ENCODE data around the gene HMCES. TPM values are rescaled to one million over a fixed set of nuclear protein-coding genes. Genes with fewer than 3 reads are reported as not detected.

Gene HMCES
- total RNA-seq, 2 experiments from 2014 or later = 54.5 to 57.8 TPM

DNA sequence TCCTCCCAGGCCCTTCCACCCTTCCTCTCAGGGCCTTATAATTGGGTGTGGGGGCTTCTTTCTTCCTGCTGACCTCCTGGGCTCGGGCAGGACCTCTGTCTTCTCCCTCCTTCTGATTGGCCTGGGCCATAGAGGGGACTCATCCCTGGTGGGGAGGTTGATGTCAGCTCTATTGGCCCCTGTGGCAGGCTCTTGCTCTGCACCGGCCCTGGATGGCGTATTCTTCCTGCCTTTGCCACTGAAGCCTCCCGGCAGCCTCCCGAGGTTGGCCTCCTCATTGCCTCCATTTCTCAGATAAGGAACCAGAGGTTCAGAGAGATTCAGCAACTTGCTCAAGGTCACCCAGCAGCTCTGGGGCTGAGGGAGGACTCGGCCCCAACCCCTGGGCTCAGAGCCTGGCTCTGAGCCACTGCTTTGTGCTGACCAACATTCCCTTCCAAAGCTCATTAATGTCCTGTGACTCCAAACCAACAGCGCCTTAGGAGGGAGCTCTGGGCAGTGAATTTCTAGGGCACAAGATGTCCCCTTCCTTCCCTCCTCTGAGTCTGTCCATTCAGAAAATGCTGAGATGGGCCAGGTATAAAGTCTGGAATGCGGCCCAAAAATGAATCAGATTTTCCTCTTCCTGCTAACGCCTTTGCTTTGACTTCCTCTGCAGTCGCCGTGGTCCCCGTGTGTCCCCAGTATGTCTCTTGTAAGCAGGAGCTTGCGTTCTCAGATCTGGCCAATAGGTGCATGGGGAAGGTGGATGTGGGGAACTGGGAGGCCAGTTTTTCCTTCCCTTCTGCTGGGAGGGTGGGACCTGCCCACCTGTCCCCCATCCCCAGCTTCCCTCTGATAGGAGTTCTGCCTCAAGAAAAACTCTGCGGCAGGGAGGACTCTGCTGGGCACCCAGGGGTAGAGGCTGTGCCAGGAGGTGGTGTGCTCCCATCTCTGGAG lies 74.2 kb downstream of the HMCES start:
- POLR2A ChIA-PET = interaction anchor here (1.5 kb wide), 1 partner anchor 36 kb away, joined by 5 read pairs; a partner anchor contains a TSS
- Mint-ChIP-seq H3K27ac (no peak overlapping the region), H3K9me3 (no peaks in the 10 kb centered on the region), H3K27me3 (no peaks in the 10 kb centered on the region), H3K4me3 (no peak overlapping the region), H3K4me1 (ENCODE audit: low read depth) (no peaks in the 10 kb centered on the region), H3K36me3 (ENCODE audit: low read depth) (no peaks in the 10 kb centered on the region)
- TF ChIP-seq, protein P1, sequence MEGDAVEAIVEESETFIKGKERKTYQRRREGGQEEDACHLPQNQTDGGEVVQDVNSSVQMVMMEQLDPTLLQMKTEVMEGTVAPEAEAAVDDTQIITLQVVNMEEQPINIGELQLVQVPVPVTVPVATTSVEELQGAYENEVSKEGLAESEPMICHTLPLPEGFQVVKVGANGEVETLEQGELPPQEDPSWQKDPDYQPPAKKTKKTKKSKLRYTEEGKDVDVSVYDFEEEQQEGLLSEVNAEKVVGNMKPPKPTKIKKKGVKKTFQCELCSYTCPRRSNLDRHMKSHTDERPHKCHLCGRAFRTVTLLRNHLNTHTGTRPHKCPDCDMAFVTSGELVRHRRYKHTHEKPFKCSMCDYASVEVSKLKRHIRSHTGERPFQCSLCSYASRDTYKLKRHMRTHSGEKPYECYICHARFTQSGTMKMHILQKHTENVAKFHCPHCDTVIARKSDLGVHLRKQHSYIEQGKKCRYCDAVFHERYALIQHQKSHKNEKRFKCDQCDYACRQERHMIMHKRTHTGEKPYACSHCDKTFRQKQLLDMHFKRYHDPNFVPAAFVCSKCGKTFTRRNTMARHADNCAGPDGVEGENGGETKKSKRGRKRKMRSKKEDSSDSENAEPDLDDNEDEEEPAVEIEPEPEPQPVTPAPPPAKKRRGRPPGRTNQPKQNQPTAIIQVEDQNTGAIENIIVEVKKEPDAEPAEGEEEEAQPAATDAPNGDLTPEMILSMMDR (IDR thresholded peaks at IDR 0.05) = no peak
- CTCF ChIA-PET = interaction anchor here (0.7 to 1.3 kb wide), 3 partner anchors 9 to 47 kb away, joined by 3 read pairs; no protein-coding TSS in a partner anchor
- intact Hi-C loops (cut with micrococcal nuclease) = no loop called here
- DNase-seq (no peak), ATAC-seq (no peak)

DNA sequence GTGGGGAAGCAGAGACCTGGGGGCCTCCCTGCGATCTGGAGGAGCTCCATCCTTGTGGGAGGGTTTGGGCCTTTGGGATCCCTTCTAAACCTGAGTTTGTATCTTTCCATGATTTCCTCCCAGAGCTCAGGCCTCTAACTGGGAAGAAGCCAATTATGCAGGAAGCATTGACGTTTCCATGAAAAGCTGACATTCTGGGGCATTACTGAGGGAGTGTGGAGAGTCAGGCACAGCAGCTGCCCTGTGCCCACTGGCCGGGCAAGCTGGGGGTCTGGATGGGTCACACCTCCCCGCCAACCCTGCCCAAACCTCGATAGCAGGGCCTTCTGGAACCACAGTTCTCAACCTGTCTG lies 74.9 kb downstream of the HMCES start:
- intact Hi-C loops (cut with micrococcal nuclease) = no loop called here
- Mint-ChIP-seq H3K9me3 (no peaks in the 10 kb centered on the region), H3K4me1 (ENCODE audit: low read depth) (no peaks in the 10 kb centered on the region), H3K27ac (no peak overlapping the region), H3K36me3 (ENCODE audit: low read depth) (no peaks in the 10 kb centered on the region), H3K4me3 (no peak overlapping the region), H3K27me3 (no peaks in the 10 kb centered on the region)
- ChIA-PET POLR2A (interaction anchor here (1.5 kb wide), 1 partner anchor 37 kb away, joined by 5 read pairs; a partner anchor contains a TSS), CTCF (interaction anchor here (0.7 to 1.1 kb wide), 2 partner anchors 10 to 30 kb away, joined by 3 read pairs; no protein-coding TSS in a partner anchor)
- ATAC-seq (no peak), DNase-seq (no peak)
- TF ChIP-seq, protein P1 (IDR thresholded peaks at IDR 0.05) = no peak

Small RNA genes within 50 kb of the gene (microRNA-seq; reads per million reads assigned to microRNA genes)
- 1.8 reads per million for gene MIR6826 (ENCODE audit: borderline microRNAs expressed, borderline replicate concordance)

Other genes starting within 250 kb of the HMCES start
- gene GP9, start 218.1 kb upstream of the HMCES start, total RNA-seq = not detected
- gene RAB43, start 157.1 kb upstream of the HMCES start, total RNA-seq = 10 to 100 TPM; 41.6 to 44.1 TPM
- 10 to 100 TPM; 66.7 to 68.5 TPM for gene ISY1, start 117.8 kb upstream of the HMCES start, total RNA-seq
- gene CNBP, start 95.0 kb upstream of the HMCES start, total RNA-seq = 100 to 1,000 TPM; 453 to 454 TPM
- 100 to 1,000 TPM; 114 to 118 TPM for gene COPG1, start 29.3 kb upstream of the HMCES start, total RNA-seq
- under 1 TPM; 0.56 to 0.65 TPM for gene EFCAB12, start 149.8 kb downstream of the HMCES start, total RNA-seq
- 10 to 100 TPM; 38.9 to 44.5 TPM for gene MBD4, start 161.1 kb downstream of the HMCES start, total RNA-seq
- 10 to 100 TPM; 18.9 to 20.4 TPM for gene IFT122, start 161.4 kb downstream of the HMCES start, total RNA-seq
- gene RHO, start 249.8 kb downstream of the HMCES start, total RNA-seq = not detected